HG03108 (cell line): Measurements from ENCODE around the gene PSMB8.

Experiments used
- ATAC-seq: cut with Tn5 transposase; IDR thresholded peaks from one replicate; pipeline ENCODE4 v1.9.1; 2021; ENCODE audit warnings: moderate library complexity; ENCODE audit not compliant: unreplicated experiment

Gene PSMB8

DNA sequence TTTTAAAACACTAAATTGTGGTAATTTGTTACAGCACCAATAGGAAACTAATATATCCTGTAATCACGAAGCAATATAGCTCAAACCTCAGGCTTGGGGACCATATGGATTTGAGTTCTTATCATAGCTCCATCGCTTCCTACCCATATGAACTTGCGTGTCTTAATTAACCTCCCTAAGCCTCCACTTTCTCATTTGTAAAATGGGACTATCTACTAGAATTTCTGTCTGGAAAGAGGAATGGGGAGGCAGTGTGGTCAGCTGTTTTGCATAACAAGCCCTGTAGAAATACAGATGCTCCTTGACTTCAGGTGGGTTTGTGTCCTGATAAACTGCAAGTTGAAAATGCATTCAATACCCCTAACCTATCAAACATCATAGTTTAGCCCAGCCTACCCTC is 44.1 kb downstream of the PSMB8 start:
- ATAC-seq, result no peak

DNA sequence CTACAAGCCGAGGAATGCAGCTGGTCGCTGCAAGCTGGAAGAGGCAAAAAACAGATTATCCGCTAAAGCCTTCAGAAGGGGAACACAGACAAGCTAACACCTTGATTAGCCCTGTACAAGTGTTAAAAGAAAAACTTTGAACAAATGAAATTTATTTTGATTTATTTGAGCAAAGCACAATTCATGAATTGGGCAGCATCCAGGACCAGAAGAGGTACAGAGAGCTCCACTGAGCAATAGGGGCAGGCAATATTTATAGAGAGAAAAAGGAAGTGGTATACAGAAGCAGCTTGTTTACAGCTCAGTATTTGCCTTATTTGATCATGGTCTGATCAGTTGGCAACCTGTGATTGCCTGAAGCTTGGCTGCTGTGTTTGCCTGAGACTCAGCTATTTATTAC is 44.7 kb downstream of the PSMB8 start:
- no peak for ATAC-seq

DNA sequence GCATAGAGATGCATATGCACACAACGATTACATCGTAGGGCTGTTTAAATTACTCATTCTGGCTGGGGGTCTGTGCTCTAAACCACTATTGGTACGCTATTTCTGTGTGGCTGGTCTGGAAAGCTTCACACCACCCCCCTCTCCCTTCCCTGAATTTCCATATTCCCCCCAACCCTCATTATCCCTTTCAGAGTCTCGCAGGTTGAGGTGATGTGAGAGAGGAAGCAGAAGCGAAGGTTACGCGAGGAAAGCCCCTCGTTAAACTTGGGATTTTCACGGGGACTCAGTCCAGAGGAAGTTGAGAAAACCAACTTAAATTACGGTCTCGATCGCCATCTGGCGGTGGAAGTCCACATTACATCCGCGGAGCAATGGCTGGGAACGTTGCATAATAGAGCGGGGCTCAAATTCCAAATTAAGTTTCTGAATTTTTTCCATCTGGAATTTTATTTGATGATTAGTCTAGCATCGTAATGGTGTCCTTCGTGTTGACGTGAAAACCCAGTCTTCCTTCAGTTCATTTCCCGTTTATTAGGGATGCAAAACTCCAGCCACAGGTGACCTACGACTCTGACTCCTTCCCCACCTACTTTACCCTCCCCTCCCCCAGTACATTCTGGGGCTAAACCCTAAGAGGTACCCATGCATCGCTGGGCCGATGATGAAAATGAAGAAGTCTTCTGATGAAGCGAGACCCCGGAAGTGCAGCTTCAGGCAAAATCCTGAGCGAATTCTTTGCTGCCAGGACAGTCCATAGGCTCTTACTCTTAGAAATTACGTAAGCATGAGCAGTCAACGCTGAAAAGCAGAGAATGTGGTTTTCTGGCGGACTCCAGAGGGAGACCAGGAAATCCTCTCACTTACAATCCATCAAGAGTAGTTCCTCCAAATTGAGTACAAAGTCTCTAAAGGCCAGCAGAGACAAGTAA is 46.7 kb downstream of the PSMB8 start:
- no peak for ATAC-seq

DNA sequence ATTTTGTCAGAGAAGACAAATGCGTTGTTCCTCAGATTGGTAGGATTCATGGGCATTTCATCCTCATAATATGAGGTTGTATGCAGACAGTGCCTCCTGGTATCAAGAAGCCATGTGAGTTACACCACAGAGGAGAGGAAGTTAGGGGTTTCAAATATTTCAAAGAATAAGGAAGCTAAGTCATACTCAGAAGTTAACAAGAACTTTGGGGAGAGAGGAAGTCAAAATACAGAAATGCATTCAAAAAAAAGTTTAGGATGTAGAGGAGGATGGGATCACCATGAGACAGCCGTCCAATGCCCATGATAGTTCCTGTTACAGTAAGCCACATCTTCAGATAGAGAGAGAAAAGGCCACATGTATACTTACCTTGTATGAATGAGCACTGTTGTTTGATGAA is 49.3 kb downstream of the PSMB8 start:
- no peak for ATAC-seq

DNA sequence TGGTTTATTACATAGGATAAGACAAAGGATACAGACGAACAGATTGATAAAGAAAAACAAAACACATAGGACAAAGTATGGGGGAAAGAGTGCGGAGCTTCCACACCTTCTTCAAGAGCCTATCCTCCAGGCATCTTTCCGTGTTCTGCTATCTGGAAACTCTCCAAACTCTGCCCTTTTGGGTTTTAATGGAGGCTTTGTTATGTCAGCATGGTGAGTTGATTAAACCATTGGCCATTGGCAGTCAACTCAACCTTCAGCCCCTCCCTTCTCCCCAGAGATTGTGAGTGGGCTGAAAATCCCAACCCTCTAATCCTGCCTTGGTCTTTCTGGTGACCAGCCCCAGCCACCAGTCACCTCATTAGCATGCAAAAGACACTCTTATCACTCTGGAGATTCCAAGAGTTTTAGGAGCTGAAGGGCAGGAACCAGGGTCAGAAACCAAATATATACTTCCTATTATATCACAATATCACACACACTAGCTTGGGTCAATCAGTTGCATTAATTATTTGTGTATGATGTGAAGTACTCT is 50.9 kb downstream of the PSMB8 start:
- ATAC-seq, result no peak
